GM23338 (cell line): ENCODE results near the gene C1orf198.

Experiments
- CTCF ChIP-seq, 2 experiments: fragments of 200-600 bp in 1 of 2; sonication (generic) in 1 of 2; conservative IDR thresholded peaks; 2 replicates each; pipeline versions ENCODE4 v1.5.1 to v1.6.1; 2016 to 2017; ENCODE audit warnings: antibody characterized with exemption in 2 of 2, low read depth in 2 of 2, mild to moderate bottlenecking in 2 of 2, moderate library complexity in 1 of 2
- EZH2 ChIP-seq: fragments of 200-600 bp; sonication (generic); IDR thresholded peaks from one replicate; pipeline ENCODE4 v1.8.0; 2017; ENCODE audit warnings: antibody characterized with exemption, mild to moderate bottlenecking, low read depth; ENCODE audit not compliant: unreplicated experiment
- EZH2phosphoT487 ChIP-seq: fragments of 200-600 bp; sonication (generic); IDR thresholded peaks from one replicate; pipeline ENCODE4 v1.8.1; 2018; ENCODE audit warnings: antibody characterized with exemption; ENCODE audit not compliant: unreplicated experiment
- POLR2AphosphoS5 ChIP-seq: IDR thresholded peaks from 2 replicates; pipeline ENCODE4 v1.6.1; 2016; ENCODE audit warnings: antibody characterized with exemption, low read depth
- REST ChIP-seq: IDR thresholded peaks from one replicate; pipeline ENCODE4 v1.6.1; 2018; ENCODE audit warnings: antibody characterized with exemption; ENCODE audit not compliant: unreplicated experiment

- TF ChIP-seq CTCF (conservative IDR thresholded peaks at IDR 0.05; ENCODE audit: low read depth in 2 of 2), result no peak
- TF ChIP-seq EZH2, result no peak
- TF ChIP-seq REST, result no peak
- no peak for TF ChIP-seq POLR2AphosphoS5
- TF ChIP-seq EZH2phosphoT487, result no peak
Measured at GRCh38 chr1:230818367-230818766, 50.0 kb downstream of the C1orf198 start.
